ENCODE data around the gene RASA2. TPM values are rescaled to one million over a fixed set of nuclear protein-coding genes. Genes with fewer than 3 reads are reported as not detected.

The RASA2 gene
- total and polyA plus RNA-seq, 9 of the 15 experiments (the other 6 are each of a cell fraction or from before 2014, with no cell fraction given): 2.0 to 12.8 (median 9.5) TPM

DNA sequence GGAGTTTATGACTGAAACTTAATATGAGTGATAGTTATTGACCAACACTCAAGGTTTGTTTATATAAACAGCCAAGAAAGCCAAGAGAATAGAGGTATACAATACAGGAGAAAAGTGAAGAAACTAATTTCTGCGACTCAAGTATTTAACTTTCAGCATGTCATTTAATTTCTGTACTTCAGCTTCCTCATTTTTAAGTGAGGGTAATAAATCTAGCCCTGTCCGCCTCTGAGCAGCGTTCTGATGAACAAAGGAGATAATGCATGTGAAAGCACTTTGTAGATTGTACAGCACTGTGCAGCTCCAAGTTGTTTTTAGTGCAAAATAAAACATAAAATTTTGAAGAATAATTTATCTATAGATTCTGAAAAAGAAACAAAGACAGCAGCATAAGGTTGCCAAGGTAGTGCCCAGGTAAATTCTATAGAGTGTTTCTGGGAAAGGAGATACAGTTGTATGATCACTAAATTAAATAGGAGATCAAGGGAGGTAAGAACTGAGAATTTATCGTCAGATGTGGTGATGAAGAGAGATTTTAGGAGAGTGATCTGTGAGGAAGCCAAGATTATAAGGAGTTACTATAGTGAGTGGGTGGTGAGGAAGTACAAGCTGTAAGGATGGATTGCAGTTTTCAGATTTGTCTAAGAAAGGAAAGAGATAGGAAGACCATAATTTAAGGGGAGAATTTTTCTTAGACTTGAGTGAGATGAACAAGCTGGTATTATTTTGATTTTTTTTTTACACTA, 71.3 kb downstream of the RASA2 start (continued):
- TF ChIP-seq CBFA2T3 (IDR thresholded peaks at IDR 0.05): peak; percentile 28; the same call in 1 of the 2 replicates
- TF ChIP-seq ZSCAN29 (IDR thresholded peaks at IDR 0.05): no peak
- no peak for TF ChIP-seq ZNF431 (CRISPR knock-in tag; IDR thresholded peaks at IDR 0.05)
- TF ChIP-seq GABPA (tag; conservative IDR thresholded peaks at IDR 0.05; ENCODE audit: low read depth): no peak
- TF ChIP-seq, protein P1, sequence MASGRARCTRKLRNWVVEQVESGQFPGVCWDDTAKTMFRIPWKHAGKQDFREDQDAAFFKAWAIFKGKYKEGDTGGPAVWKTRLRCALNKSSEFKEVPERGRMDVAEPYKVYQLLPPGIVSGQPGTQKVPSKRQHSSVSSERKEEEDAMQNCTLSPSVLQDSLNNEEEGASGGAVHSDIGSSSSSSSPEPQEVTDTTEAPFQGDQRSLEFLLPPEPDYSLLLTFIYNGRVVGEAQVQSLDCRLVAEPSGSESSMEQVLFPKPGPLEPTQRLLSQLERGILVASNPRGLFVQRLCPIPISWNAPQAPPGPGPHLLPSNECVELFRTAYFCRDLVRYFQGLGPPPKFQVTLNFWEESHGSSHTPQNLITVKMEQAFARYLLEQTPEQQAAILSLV (tag; IDR thresholded peaks at IDR 0.05): no peak

DNA sequence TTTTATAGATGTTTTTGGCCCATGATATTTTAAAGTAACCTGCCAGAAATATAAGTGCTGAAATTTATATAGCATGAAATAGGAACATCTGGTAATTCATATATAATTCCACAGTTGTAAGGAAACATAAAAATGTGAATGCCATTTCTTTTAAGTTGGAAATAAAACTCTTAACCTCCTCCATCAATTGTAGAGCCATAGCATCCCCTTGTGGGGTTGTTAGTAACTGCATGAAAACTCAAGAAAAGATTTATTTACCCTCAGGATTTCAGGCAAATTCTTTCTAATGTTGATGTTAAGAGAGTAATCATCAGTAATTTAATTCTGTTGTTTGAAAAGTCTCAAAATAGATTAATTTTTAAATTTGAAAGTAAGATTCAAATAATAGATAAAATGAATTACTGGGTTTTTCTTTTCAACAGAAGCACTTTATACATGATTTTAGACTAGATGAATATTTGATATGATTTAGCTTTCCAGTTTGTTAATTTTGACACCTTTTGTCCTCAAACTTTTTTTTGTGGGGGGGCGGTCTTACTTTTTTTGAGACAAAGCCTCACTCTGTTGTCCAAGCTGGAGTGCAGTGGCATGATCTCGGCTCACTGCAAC, 74.7 kb downstream of the RASA2 start:
- ChIA-PET CTCF (ENCODE audit: low intra/inter-chr PET ratio) (interaction anchor here (0.6 to 3.2 kb wide), 8 partner anchors 62 to 437 kb away, joined by 3 to 76 read pairs (median 3); no protein-coding TSS in a partner anchor), POLR2A (interaction anchor here (0.6 to 2.7 kb wide), 5 partner anchors 10 to 306 kb away, joined by 3 to 8 read pairs (median 3); no protein-coding TSS in a partner anchor)
- peaks cover 25% of the 10 kb centered on the region for H3K36me3 ChIP-seq (ENCODE audit: control insufficient read depth, insufficient read depth, low read length)
- no peak overlapping the region for H3K9ac ChIP-seq (ENCODE audit: insufficient read depth in 1 of 2, low read depth in 2 of 2, low read length in 2 of 2)
- no TSS peak for BruUV-seq (replicated peaks)
- no peaks in the 10 kb centered on the region for H3K9me1 ChIP-seq (ENCODE audit: control insufficient read depth, insufficient read depth, low read length)
- H3K4me1 ChIP-seq (replicated peaks in 1 of 2; ENCODE audit: control insufficient read depth in 2 of 2, insufficient read depth in 2 of 2, low read length in 2 of 2): peaks cover 10 to 19% of the 10 kb centered on the region in 2 experiments; a peak in 4 of 5 replicates
- H3K9me3 ChIP-seq (replicated peaks; ENCODE audit: control insufficient read depth, insufficient read depth, low read depth, low read length): no peaks in the 10 kb centered on the region
- H3K4me3 ChIP-seq: no peak overlapping the region
- H4K20me1 ChIP-seq (replicated peaks; ENCODE audit: control insufficient read depth, insufficient read depth, low read length): no peaks in the 10 kb centered on the region
- 63% methylated on average over 2 of the region's 2 CpGs for WGBS (ENCODE audit: insufficient coverage, low coverage, missing lambda C conversion rate)
- intact Hi-C loops (cut with micrococcal nuclease): loop anchor here (1.0 to 5.0 kb wide), 3 partner anchors 101 to 250 kb away; no protein-coding TSS in a partner anchor
- peak; percentile 34 to 73 (median 41) for DNase-seq (ENCODE audit: extremely low read depth in 1 of 4, low spot score in 3 of 4)
- in situ Hi-C loops (cut with MboI): loop anchor here (5.0 kb wide), 1 partner anchor 249 kb away; no protein-coding TSS in a partner anchor
- peak; percentile 40; the same call in 2 of the 3 replicates for ATAC-seq
- H3K4me2 ChIP-seq (ENCODE audit: insufficient read depth, low read length): no peak overlapping the region
- H2AFZ ChIP-seq (ENCODE audit: low read depth, low read length): no peak overlapping the region
- H3K27ac ChIP-seq (ENCODE audit: extremely low read depth, low read depth, low read length): no peak overlapping the region
- FAIRE-seq: peak; percentile 35
- no peaks in the 10 kb centered on the region for H3K79me2 ChIP-seq (ENCODE audit: control insufficient read depth, insufficient read depth, low read length)
- H3K27me3 ChIP-seq (ENCODE audit: control insufficient read depth in 2 of 2, insufficient read depth in 2 of 2, low read length in 2 of 2): no peaks in the 10 kb centered on the region
- TF ChIP-seq ARID2 (IDR thresholded peaks at IDR 0.05): peak; percentile 88
- TF ChIP-seq, protein P2, sequence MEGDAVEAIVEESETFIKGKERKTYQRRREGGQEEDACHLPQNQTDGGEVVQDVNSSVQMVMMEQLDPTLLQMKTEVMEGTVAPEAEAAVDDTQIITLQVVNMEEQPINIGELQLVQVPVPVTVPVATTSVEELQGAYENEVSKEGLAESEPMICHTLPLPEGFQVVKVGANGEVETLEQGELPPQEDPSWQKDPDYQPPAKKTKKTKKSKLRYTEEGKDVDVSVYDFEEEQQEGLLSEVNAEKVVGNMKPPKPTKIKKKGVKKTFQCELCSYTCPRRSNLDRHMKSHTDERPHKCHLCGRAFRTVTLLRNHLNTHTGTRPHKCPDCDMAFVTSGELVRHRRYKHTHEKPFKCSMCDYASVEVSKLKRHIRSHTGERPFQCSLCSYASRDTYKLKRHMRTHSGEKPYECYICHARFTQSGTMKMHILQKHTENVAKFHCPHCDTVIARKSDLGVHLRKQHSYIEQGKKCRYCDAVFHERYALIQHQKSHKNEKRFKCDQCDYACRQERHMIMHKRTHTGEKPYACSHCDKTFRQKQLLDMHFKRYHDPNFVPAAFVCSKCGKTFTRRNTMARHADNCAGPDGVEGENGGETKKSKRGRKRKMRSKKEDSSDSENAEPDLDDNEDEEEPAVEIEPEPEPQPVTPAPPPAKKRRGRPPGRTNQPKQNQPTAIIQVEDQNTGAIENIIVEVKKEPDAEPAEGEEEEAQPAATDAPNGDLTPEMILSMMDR (IDR thresholded peaks at IDR 0.05 in 2 of 3, conservative IDR thresholded peaks at IDR 0.05 in 1 of 3; ENCODE audit: insufficient read depth in 2 of 3, low read depth in 1 of 3, low read length in 3 of 3): peak; percentile 71 to 99 (median 85)
- TF ChIP-seq ELF2 (CRISPR knock-in tag; IDR thresholded peaks at IDR 0.05): no peak
- TF ChIP-seq ZNF707 (CRISPR knock-in tag; conservative IDR thresholded peaks at IDR 0.05): no peak
- TF ChIP-seq LEF1 (IDR thresholded peaks at IDR 0.05): no peak

Data from K562 (cell line).